CD4-positive, alpha-beta T cell treated with Interleukin-15 for 1 hour (primary cell): ENCODE measurements around the gene TAC3.
"Not testable (repeated sequence)": the region's sequence is repeated elsewhere in the genome, so short reads cannot be mapped to it uniquely, and the experiment has no call there.

Experiments used
- DNase-seq: peaks from one replicate; pipeline ENCODE4 v3.0.0-alpha.2; 2020

TAC3 gene

DNA sequence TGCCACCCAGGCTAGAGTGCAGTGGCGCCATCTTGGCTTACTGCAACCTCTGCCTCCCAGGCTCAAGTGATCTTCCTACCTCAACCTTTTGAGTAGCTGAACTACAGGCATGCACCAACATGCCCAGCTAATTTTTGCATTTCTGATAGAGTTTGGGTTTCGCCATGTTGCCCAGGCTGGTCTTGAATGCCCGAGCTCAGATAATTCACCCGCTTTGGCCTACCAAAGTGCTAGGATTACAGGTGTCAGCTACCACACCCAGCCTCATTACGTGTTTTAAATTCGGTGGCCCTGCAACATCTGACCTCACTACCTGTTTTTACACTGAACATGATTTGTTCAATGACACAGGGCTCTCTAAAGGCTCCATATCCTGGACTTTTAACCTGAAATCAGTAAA lies 36.1 kb downstream of the TAC3 start:
- no peak for DNase-seq

DNA sequence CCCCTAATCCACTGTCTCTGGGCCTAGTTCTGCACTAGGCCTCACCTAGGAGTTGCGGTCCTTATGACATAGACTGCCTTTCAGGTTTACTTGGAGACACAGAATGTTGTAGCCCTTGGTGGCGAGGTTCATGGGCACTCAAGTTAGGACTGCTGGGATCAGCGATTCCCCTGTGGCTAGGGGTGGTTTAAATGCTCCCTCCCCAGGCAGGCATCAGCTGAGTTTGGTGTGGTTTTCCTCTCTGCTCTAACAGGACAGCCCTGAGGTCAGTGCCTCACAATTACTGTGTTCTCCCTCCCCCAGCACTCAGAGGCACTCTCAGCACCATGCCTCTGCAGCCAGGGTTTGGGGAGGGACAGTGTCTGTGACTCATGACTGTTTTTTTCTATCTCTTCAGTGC lies 36.7 kb downstream of the TAC3 start:
- no peak for DNase-seq

DNA sequence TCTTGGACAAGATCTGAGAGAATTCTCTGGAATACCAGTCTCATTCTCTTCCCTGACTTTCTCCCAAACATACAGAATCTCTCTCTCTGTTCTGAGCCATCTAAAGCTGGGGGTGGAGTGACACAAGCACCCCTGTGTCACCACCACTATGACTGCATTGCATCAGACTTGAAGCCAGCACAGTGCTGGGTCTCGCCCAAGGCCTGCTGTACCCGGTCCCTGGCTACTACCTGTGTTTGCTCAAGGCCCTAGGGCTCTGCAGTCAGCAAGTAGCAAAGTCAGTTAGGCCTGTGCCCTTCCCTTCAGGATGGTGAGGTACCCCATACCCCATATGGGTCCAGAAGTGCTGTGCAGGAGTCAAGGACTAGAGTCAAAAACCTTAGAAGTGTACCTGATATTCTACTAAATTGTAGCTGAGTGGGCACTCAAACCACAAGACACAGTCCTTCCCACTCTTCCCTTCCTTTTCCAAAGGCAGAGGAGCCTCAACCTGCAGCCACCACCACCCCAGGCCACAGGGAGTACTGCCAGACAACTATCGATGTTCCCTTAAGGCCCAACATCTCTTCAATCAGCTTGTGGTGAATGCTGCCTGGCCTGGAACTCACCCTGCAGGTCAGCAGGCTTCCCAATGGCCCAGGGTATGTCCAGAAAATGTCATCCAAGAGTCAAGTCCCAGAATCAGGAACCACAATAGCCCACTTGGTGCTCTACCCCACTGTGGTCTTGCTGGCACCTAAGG lies 37.8 kb downstream of the TAC3 start:
- DNase-seq: no peak

DNA sequence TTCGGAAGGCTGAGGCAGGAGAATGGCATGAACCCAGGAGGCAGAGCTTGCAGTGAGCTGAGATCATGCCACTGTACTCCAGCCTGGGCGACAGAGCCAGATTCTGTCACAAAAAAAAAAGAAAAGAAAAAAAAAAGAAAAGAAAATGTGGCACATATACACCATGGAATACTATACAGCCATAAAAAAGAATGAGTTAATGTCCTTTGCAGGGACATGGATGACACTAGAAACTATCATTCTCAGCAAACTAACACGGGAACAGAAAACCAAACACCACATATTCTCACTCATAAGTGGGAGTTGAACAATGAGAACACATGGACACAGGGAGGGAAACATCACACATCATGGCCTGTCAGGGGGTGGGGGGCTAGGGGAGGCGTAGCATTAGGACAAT lies 39.0 kb downstream of the TAC3 start:
- DNase-seq: not testable (repeated sequence)

DNA sequence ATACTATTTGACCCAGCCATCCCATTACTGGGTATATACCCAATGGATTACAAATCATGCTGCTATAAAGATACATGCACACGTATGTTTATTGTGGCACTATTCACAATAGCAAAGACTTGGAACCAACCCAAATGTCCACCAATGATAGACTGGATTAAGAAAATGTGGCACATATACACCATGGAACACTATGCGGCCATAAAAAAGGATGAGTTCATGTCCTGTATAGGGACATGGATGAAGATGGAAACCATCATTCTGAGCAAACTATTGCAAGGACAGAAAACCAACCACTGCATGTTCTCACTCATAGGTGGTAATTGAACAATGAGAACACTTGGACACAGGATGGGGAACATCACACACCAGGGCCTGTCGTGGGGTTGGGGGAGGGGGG lies 42.1 kb downstream of the TAC3 start:
- DNase-seq: not testable (repeated sequence)

DNA sequence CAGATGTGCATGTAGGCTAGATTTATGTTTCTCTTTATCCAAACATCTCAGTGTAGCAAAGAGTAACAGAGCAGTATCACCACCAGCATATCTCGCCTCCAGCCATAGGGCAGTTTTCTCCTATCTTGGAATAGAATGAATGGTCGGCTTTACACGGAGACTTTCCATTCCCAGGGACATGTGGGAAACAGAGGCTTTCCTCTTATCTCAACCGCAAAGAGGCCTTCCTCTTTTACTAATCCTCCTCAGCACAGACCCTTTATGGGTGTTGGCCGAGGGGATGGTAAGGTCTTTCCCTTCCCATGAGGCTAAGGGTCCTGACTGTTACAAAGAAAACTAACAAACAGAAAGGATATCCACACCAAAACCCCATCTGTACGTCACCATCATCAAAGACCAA lies 47.4 kb downstream of the TAC3 start:
- DNase-seq: not testable (repeated sequence)

DNA sequence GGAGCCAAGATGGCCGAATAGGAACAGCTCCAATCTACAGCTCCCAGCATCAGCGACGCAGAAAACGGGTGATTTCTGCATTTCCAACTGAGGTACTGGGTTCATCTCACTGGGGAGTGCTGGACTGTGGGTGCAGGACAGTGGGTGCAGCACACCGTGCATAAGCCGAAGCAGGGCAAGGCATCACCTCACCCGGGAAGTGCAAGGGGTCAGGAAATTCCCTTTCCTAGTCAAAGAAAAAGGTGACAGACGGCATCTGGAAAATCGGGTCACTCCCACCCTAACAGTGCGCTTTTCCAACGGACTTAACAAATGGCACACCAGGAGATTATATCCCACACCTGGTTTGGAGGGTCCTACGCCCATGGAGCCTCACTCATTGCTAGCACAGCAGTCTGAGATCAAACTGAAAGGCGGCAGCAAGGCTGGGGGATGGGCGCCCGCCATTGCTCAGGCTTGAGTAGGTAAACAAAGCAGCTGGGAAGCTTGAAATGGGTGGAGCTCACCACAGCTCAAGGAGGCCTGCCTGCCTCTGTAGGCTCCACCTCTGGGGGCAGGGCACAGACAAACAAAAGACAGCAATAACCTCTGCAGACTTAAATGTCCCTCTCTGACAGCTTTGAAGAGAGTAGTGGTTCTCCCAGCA lies 50.2 kb downstream of the TAC3 start:
- DNase-seq: not testable (repeated sequence)

DNA sequence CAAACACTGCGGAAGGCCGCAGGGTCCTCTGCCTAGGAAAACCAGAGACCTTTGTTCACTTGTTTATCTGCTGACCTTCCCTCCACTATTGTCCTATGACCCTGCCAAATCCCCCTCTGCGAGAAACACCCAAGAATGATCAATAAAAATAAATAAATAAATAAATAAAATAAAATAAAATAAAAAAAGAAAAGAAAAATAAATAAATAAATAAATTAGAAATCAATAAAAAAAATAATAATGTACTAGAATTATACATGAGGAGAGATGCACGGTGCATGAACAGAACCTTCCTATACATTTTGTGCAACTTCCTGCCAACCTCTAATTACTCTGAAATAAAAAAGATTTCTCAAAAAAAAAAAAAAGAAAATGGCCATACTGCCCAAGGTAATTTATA lies 51.2 kb downstream of the TAC3 start:
- DNase-seq: not testable (repeated sequence)

DNA sequence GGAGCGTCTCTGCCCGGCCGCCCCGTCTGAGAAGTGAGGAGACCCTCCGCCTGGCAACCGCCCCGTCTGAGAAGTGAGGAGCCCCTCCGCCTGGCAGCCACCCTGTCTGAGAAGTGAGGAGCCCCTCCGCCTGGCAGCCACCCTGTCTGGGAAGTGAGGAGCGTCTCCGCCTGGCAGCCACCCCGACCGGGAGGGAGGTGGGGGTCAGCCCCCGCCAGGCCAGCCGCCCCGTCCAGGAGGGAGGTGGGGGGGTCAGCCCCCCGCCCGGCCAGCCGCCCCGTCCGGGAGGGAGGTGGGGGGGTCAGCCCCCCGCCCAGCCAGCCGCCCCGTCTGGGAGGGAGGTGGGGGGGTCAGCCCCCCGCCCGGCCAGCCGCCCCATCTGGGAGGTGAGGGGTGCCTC lies 52.8 kb downstream of the TAC3 start:
- DNase-seq: not testable (repeated sequence)

DNA sequence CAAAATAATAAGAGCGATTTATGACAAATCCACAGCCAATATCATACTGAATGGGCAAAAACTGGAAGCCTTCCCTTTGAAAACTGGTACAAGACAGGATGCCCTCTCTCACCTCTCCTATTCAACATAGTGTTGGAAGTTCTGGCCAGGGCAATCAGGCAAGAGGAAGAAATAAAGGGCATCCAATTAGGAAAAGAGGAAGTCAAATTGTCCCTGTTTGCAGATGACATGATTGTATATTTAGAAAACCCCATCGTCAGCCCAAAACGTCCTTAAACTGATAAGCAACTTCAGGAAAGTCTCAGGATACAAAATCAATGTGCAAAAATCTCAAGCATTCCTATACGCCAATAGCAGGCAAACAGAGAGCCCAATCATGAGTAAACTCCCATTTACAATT lies 54.1 kb downstream of the TAC3 start:
- not testable (repeated sequence) for DNase-seq
